HUES64 (cell line): ENCODE data around the gene SLC35E3. TPM values are rescaled to one million over a fixed set of nuclear protein-coding genes. Genes with fewer than 3 reads are reported as not detected.
A peak's percentile ranks its signal among the peaks of the same experiment; 100 is the strongest.

Source experiments
- H3K27ac ChIP-seq: 2 replicates; pipeline ENCODE4 v1.7.0; 2013; ENCODE audit warnings: low read depth, low read length, inconsistent platforms
- H3K27me3 ChIP-seq: 2 replicates; pipeline ENCODE4 v1.6.1; 2013; ENCODE audit warnings: mild to moderate bottlenecking, low read length; ENCODE audit not compliant: insufficient read depth
- H3K36me3 ChIP-seq: 2 replicates; pipeline ENCODE4 v1.6.1; 2013; ENCODE audit warnings: mild to moderate bottlenecking, low read length; ENCODE audit not compliant: insufficient read depth
- H3K4me1 ChIP-seq: 2 replicates; pipeline ENCODE4 v1.6.1; 2013; ENCODE audit warnings: mild to moderate bottlenecking, low read length, moderate library complexity; ENCODE audit not compliant: insufficient read depth
- H3K4me3 ChIP-seq: 2 replicates; pipeline ENCODE4 v1.5.1; 2013; ENCODE audit warnings: mild to moderate bottlenecking, low read length, moderate library complexity
- H3K9ac ChIP-seq: 2 replicates; pipeline ENCODE4 v1.6.1; 2013; ENCODE audit warnings: mild to moderate bottlenecking, low read depth, low read length
- H3K9me3 ChIP-seq: 2 replicates; pipeline ENCODE4 v1.6.1; 2013; ENCODE audit warnings: low read depth, low read length; ENCODE audit not compliant: insufficient read depth
- WGBS: fragments of 150-250, 120-280 bp; methylation state at CpG from one replicate; pipeline ENCODE4 v1.1.7; 2013; ENCODE audit warnings: missing lambda C conversion rate; 5-methylcytosine and 5-hydroxymethylcytosine counted together
- polyA plus RNA-seq, 2 experiments: library from polyadenylated mRNA; stranded (reverse); fragments of 50-300 nt; gene quantifications; one replicate each; pipeline ENCODE4 v1.2.3, GENCODE V29; 2013

Gene SLC35E3
- 7.4 TPM for polyA plus RNA-seq (2013, experiment 1 of 2)
- polyA plus RNA-seq (2013, experiment 2 of 2), result 4.5 TPM

DNA sequence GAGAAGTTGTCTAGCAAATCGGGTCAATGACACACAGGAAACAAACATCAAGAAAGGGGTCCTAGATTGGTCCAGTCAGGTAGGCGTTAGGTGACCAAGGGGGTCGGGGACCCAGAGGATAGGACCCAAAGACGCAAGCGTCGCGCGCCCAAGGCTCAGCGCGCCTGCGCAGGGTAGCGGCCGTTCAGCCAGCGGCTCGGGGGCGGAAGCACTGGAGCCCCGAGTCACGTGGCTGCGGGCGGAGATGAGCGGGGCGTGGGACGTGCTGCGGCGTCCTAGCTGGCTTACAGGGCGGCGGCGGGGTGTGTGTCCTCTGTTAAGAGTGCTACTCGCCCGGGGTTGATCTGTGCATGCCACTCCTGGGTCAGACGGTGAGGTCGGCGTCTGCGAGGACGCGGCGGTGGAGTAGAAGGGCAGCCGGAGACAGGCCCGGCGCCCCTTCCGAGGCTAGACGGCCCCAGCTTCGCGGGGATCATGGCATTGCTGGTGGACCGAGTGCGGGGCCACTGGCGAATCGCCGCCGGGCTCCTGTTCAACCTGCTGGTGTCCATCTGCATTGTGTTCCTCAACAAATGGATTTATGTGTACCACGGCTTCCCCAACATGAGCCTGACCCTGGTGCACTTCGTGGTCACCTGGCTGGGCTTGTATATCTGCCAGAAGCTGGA, at the start of gene SLC35E3:
SLC35E3 (plus strand) TSS at position 273 of the 668 bp plus-strand sequence; CDS start at position 475, 202 bp downstream.
- Histone ChIP-seq H3K36me3 (peaks cover 46% of the 10 kb centered on the region), H3K27ac (peak within 1 kb of the TSS; percentile 42; the same call in 1 of the 2 replicates)

DNA sequence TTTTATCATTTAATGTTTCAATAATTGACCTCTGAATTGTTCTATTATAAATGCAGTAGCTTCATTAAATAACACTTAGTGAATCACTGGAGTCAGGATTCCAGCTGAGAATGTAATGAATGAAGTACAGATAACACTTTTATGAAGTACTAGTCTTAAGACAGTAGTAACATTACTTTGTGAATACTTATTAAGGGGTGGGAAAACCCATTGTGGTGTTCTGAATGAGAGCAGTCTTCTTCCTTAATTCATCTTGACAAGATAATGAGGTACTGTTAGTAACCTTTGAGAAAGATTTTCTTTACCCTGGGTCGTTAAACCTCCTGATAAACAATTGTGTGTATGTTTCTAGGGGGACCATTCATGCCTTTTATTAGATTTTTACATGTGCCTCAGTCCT, 46.5 kb upstream of the SLC35E3 start:
- WGBS, result 93% methylated on average over 1 of the region's 1 CpG
- Histone ChIP-seq H3K36me3 (peaks cover 93% of the 10 kb centered on the region), H3K4me3 (no peak overlapping the region), H3K9me3 (no peaks in the 10 kb centered on the region), H3K4me1 (no peaks in the 10 kb centered on the region), H3K27me3 (no peaks in the 10 kb centered on the region), H3K27ac (no peak overlapping the region), H3K9ac (no peak overlapping the region)

More for the DNA sequence above, at the start of gene SLC35E3:
- Histone ChIP-seq H3K4me1 (peaks cover 9% of the 10 kb centered on the region; the same call in 1 of the 2 replicates), H3K9me3 (no peaks in the 10 kb centered on the region), H3K9ac (peak within 1 kb of the TSS; percentile 77), H3K4me3 (peak within 1 kb of the TSS; percentile 75), H3K27me3 (no peaks in the 10 kb centered on the region)
- WGBS, result 3% methylated on average over 52 of the region's 52 CpGs

DNA sequence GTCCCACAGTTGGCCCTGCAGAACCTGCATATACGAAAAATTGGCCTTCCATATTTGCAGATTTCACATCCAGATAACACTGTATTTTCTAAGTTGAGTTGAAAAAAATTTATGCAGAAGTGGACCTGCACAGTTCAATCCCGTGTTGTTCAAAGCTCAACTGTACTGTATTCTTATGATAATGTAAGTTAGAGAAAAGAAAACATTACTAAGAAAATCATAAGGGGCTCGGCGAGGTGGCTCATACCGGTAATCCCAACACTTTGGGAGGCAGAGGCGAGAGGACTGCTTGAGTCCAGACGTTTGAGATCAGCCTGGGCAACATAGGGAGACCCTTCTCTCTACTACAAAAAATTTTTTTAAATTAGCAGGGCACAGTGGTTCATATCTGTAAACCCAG, 18.2 kb upstream of the SLC35E3 start:
- H3K4me3 ChIP-seq, result no peak overlapping the region
- H3K27ac ChIP-seq, result no peak overlapping the region
- H3K4me1 ChIP-seq, result no peaks in the 10 kb centered on the region
- no peak overlapping the region for H3K9ac ChIP-seq
- peaks cover 99% of the 10 kb centered on the region for H3K36me3 ChIP-seq
- H3K27me3 ChIP-seq, result no peaks in the 10 kb centered on the region
- 98% methylated on average over 7 of the region's 7 CpGs for WGBS
- H3K9me3 ChIP-seq, result no peaks in the 10 kb centered on the region

GRCh38 chr12:68733661-68734071, 12.3 kb upstream of the SLC35E3 start:
- 93% methylated on average over 4 of the region's 4 CpGs for WGBS
- Histone ChIP-seq H3K4me1 (no peaks in the 10 kb centered on the region), H3K4me3 (no peak overlapping the region), H3K27me3 (no peaks in the 10 kb centered on the region), H3K27ac (no peak overlapping the region), H3K9ac (no peak overlapping the region), H3K9me3 (no peaks in the 10 kb centered on the region), H3K36me3 (peaks cover 97% of the 10 kb centered on the region)

GRCh38 chr12:68739891-68740290, 6.1 kb upstream of the SLC35E3 start:
- Histone ChIP-seq H3K9me3 (no peaks in the 10 kb centered on the region), H3K4me3 (no peak overlapping the region), H3K36me3 (peaks cover 85% of the 10 kb centered on the region), H3K9ac (no peak overlapping the region), H3K27me3 (no peaks in the 10 kb centered on the region), H3K27ac (no peak overlapping the region), H3K4me1 (no peaks in the 10 kb centered on the region)
- 97% methylated on average over 6 of the region's 6 CpGs for WGBS

DNA sequence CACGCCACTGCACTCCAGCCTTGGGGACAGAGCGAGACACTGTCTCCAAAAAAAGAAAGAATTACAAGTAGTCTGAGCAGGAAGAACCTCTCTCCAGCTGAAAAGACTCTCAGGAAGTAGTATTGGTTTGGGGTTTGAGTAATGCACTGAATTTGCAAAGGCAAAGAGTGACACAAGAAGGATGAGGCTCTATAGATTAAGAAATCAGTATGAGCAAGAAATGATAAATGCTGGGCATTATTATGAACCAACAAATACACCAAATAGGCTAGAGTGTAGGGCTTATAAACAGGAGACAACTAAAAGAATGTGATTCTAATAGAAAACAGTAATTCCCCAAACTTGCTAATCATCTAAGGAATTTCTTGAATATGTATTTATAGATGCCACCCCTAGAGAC, 2.6 kb upstream of the SLC35E3 start:
- no peak overlapping the region for H3K9ac ChIP-seq
- no peak overlapping the region for H3K4me3 ChIP-seq

GRCh38 chr12:68745376-68745903, 536 bp upstream of the SLC35E3 start:
- H3K27me3 ChIP-seq, result no peaks in the 10 kb centered on the region
- 0 out of 2 replicates have a peak overlapping the region, but pooled peaks have one; percentile 9 for H3K27ac ChIP-seq
- peak overlapping the region; percentile 75 for H3K4me3 ChIP-seq
- peaks cover 46% of the 10 kb centered on the region for H3K36me3 ChIP-seq
- 87% methylated on average over 6 of the region's 9 CpGs for WGBS
- peaks cover 9% of the 10 kb centered on the region; the same call in 1 of the 2 replicates for H3K4me1 ChIP-seq
- peak overlapping the region; percentile 77 for H3K9ac ChIP-seq
- H3K9me3 ChIP-seq, result no peaks in the 10 kb centered on the region

More for the DNA sequence above, 2.6 kb upstream of the SLC35E3 start:
- peaks cover 52% of the 10 kb centered on the region for H3K36me3 ChIP-seq
- 94% methylated on average over 2 of the region's 2 CpGs for WGBS
- no peak overlapping the region for H3K27ac ChIP-seq
- no peaks in the 10 kb centered on the region for H3K9me3 ChIP-seq
- H3K27me3 ChIP-seq, result no peaks in the 10 kb centered on the region
- peaks cover 9% of the 10 kb centered on the region; the same call in 1 of the 2 replicates for H3K4me1 ChIP-seq

DNA sequence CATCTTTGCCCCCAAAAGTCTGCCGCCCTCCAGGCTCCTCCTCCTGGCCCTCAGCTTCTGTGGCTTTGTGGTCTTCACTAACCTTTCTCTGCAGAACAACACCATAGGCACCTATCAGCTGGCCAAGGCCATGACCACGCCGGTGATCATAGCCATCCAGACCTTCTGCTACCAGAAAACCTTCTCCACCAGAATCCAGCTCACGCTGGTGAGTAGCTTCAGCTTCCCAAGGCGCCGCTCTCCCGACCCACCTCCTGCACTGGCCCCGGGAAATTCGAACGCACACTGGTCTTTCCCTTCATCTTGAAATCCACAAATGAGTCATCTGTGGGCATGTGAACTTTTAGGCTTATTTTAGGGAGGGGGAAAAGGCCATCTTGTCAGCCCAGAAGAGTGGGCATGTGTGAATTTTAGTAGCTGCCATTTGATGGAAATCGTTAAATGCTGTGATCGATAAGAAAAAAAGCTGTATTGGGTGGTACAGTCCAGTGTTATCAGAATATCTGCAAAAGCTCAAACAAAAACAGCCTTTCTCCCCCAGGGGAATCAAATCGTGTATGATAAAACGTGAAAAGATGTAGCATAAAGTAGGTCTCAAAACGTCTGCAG, 700 bp downstream of the SLC35E3 start:
- Histone ChIP-seq H3K27me3 (no peaks in the 10 kb centered on the region), H3K36me3 (peaks cover 43% of the 10 kb centered on the region), H3K9ac (peak overlapping the region; percentile 77), H3K27ac (peak overlapping the region; percentile 42; the same call in 1 of the 2 replicates), H3K4me3 (peak overlapping the region; percentile 75), H3K9me3 (no peaks in the 10 kb centered on the region), H3K4me1 (peaks cover 9% of the 10 kb centered on the region; the same call in 1 of the 2 replicates)
- WGBS, result 12% methylated on average over 14 of the region's 15 CpGs

DNA sequence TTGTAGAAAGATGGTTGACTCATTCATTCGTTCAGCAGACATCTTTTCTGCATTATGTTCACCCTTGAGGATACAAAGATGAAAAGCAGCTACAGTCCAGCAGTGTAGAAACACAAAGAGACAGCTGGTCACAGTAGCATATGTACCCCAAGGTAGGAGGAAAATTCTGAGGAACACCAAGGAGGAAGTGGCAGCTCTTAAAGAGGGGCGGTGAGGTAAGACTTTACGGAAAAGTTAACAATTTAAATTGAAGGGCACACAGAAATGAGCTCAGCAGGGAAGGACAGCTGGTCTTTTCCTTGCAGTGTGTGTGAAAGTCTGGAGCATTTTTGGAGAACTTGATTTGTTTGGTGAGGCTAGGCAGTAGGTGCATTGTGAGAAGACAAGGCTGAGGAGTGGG, 3.5 kb downstream of the SLC35E3 start:
- no peak overlapping the region for H3K27ac ChIP-seq
- peaks cover 40% of the 10 kb centered on the region for H3K36me3 ChIP-seq
- H3K4me3 ChIP-seq, result no peak overlapping the region
- H3K27me3 ChIP-seq, result no peaks in the 10 kb centered on the region
- WGBS, result 91% methylated on average over 3 of the region's 3 CpGs
- no peaks in the 10 kb centered on the region for H3K9me3 ChIP-seq
- peaks cover 9% of the 10 kb centered on the region; the same call in 1 of the 2 replicates for H3K4me1 ChIP-seq
- no peak overlapping the region for H3K9ac ChIP-seq

GRCh38 chr12:68749861-68750260, 3.9 kb downstream of the SLC35E3 start:
- no peak overlapping the region for H3K9ac ChIP-seq
- peaks cover 44% of the 10 kb centered on the region for H3K36me3 ChIP-seq
- peaks cover 9% of the 10 kb centered on the region; the same call in 1 of the 2 replicates for H3K4me1 ChIP-seq
- no peaks in the 10 kb centered on the region for H3K9me3 ChIP-seq
- H3K27me3 ChIP-seq, result no peaks in the 10 kb centered on the region
- 95% methylated on average over 4 of the region's 4 CpGs for WGBS
- no peak overlapping the region for H3K4me3 ChIP-seq
- no peak overlapping the region for H3K27ac ChIP-seq

DNA sequence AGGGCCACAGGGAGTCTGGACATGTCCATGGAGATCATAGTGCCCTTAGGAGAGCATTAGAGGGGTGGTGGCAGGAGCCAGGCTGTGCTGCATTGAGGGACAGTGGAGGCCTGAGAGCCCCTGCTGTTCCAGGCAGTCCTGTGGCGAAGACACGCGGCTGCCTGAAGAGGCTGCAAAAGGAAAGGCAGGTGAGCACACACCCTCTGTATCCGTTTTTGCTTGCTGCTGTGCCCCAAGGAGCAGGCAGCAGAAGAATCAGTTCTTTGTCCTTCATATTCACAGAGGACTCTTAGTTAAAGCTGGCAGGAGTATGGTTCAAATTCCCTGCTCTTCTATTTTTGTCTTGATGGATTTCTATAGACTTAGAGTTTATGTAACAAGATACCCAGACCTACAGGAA, 4.5 kb downstream of the SLC35E3 start:
- no peak overlapping the region for H3K9ac ChIP-seq
- peaks cover 9% of the 10 kb centered on the region; the same call in 1 of the 2 replicates for H3K4me1 ChIP-seq
- peaks cover 51% of the 10 kb centered on the region for H3K36me3 ChIP-seq
- WGBS, result 85% methylated on average over 4 of the region's 4 CpGs
- no peak overlapping the region for H3K4me3 ChIP-seq
- no peak overlapping the region for H3K27ac ChIP-seq
- H3K9me3 ChIP-seq, result no peaks in the 10 kb centered on the region
- no peaks in the 10 kb centered on the region for H3K27me3 ChIP-seq
